SK-N-SH (cell line): ENCODE data around the gene HLA-DOA. TPM values are rescaled to one million over a fixed set of nuclear protein-coding genes. Genes with fewer than 3 reads are reported as not detected.

Experiments used
- CTCF ChIA-PET: fragments of 300-600, 350-600 bp; formaldehyde crosslinking; extraction: SDS; loops from one replicate; lab custom pipeline; 2021; lab: Yijun Ruan, JAX
- POLR2A ChIA-PET: fragments of 350-600 bp; sonication (Branson Sonifier 250); formaldehyde crosslinking; extraction: SDS; loops from one replicate; lab custom pipeline; 2020; ENCODE audit warnings: antibody characterized with exemption, inconsistent platforms; lab: Yijun Ruan, JAX
- DNase-seq: peaks from one replicate; pipeline ENCODE4 v3.0.0; 2012
- H2AFZ ChIP-seq: fragments of 200-600 bp; sonication (generic); 2 replicates; pipeline ENCODE4 v1.8.1; 2016; ENCODE audit warnings: antibody characterized with exemption, mild to moderate bottlenecking, low read depth
- H3F3A ChIP-seq: fragments of 200-600 bp; sonication (generic); replicated peaks from 2 replicates; pipeline ENCODE3; 2016; ENCODE audit warnings: antibody characterized with exemption, mild to moderate bottlenecking; ENCODE audit not compliant: insufficient read depth
- H3K27ac ChIP-seq, 2 experiments: fragments of 200-500 bp in 1 of 2; fragments of 200-600 bp in 1 of 2; sonication (Bioruptor generic) in 1 of 2; sonication (generic), shearing (Covaris generic) in 1 of 2; 2 replicates each; pipeline versions ENCODE4 v1.5.1 to v1.6.1; 2014 to 2016; ENCODE audit warnings: low read depth in 2 of 2, inconsistent platforms in 1 of 2, low read length in 1 of 2, mild to moderate bottlenecking in 1 of 2, mixed read lengths in 1 of 2
- H3K27me3 ChIP-seq: fragments of 200-600 bp; sonication (generic), shearing (Covaris generic); 2 replicates; pipeline ENCODE4 v1.6.1; 2016; ENCODE audit warnings: mixed run types; ENCODE audit not compliant: insufficient read depth
- H3K36me3 ChIP-seq, 2 experiments: fragments of 200-500 bp in 1 of 2; fragments of 200-600 bp in 1 of 2; sonication (Bioruptor generic) in 1 of 2; sonication (generic) in 1 of 2; replicated peaks in 1 of 2; 2 replicates each; pipeline versions ENCODE3 to v1.5.1; 2014 to 2016; ENCODE audit warnings: low read length in 1 of 2, mild to moderate bottlenecking in 1 of 2; ENCODE audit not compliant: insufficient read depth in 2 of 2, control insufficient read depth in 1 of 2
- H3K4me1 ChIP-seq, 2 experiments: fragments of 200-500 bp in 1 of 2; fragments of 200-600 bp in 1 of 2; sonication (Bioruptor generic) in 1 of 2; sonication (generic), shearing (Covaris generic) in 1 of 2; 2 replicates each; pipeline versions ENCODE4 v1.5.1 to v1.6.1; 2014 to 2016; ENCODE audit warnings: low read depth in 1 of 2, low read length in 1 of 2, mixed run types in 1 of 2; ENCODE audit not compliant: insufficient read depth in 2 of 2, control insufficient read depth in 1 of 2
- H3K4me2 ChIP-seq: fragments of 200-600 bp; sonication (generic), shearing (Covaris generic); 2 replicates; pipeline ENCODE4 v1.6.1; 2017; ENCODE audit warnings: mixed run types
- H3K4me3 ChIP-seq, 2 experiments: fragments of 200-500 bp in 1 of 2; fragments of 200-600 bp in 1 of 2; sonication (Bioruptor generic) in 1 of 2; sonication (generic), shearing (Covaris generic) in 1 of 2; 2 replicates each; pipeline versions ENCODE4 v1.5.1 to v1.8.1; 2014 to 2016; ENCODE audit warnings: low read depth in 2 of 2, inconsistent platforms in 1 of 2, low read length in 1 of 2, mild to moderate bottlenecking in 1 of 2, mixed read lengths in 1 of 2, moderate library complexity in 1 of 2
- H3K79me2 ChIP-seq: fragments of 200-600 bp; sonication (generic); 2 replicates; pipeline ENCODE4 v1.8.1; 2017; ENCODE audit warnings: mild to moderate bottlenecking; ENCODE audit not compliant: insufficient read depth
- H3K9ac ChIP-seq: fragments of 200-600 bp; sonication (generic); 2 replicates; pipeline ENCODE4 v1.6.1; 2017; ENCODE audit warnings: mixed run types
- H3K9me2 ChIP-seq: fragments of 200-600 bp; sonication (generic); 2 replicates; pipeline ENCODE4 v1.6.1; 2017; ENCODE audit warnings: mixed run types
- H3K9me3 ChIP-seq: fragments of 200-600 bp; sonication (generic); 2 replicates; pipeline ENCODE4 v1.6.1; 2017; ENCODE audit warnings: mixed run types, mild to moderate bottlenecking, moderate library complexity
- H4K20me1 ChIP-seq: fragments of 200-600 bp; sonication (generic); 2 replicates; pipeline ENCODE4 v1.6.1; 2017; ENCODE audit warnings: mild to moderate bottlenecking, mixed run types; ENCODE audit not compliant: insufficient read depth
- ELF1 ChIP-seq: IDR thresholded peaks from 2 replicates; pipeline ENCODE4 v1.4.0; 2012
- EP300 ChIP-seq, 2 experiments: IDR thresholded peaks; 2 replicates each; pipeline versions ENCODE4 v1.4.0 to v1.6.1; 2012; ENCODE audit warnings: borderline replicate concordance in 1 of 2, low read depth in 1 of 2, low read length in 1 of 2
- EZH2phosphoT487 ChIP-seq: fragments of 200-600 bp; sonication (generic); IDR thresholded peaks from 2 replicates; pipeline ENCODE4 v1.6.1; 2017; ENCODE audit warnings: low read depth, mixed run types, mild to moderate bottlenecking, antibody characterized with exemption, moderate library complexity, borderline replicate concordance
- FOXM1 ChIP-seq: IDR thresholded peaks from 2 replicates; pipeline ENCODE4 v1.4.0; 2012; ENCODE audit warnings: low read depth, mild to moderate bottlenecking
- MEF2A ChIP-seq: IDR thresholded peaks from 2 replicates; pipeline ENCODE4 v1.4.0; 2012; ENCODE audit warnings: low read depth, borderline replicate concordance
- MXI1 ChIP-seq: IDR thresholded peaks from 2 replicates; pipeline ENCODE4 v1.6.1; 2012; ENCODE audit warnings: mild to moderate bottlenecking, low read depth, low read length, improper control_type of control experiment
- RAD21 ChIP-seq: IDR thresholded peaks from 2 replicates; pipeline ENCODE4 v1.6.1; 2012; ENCODE audit warnings: mild to moderate bottlenecking, low read length
- RCOR1 ChIP-seq: fragments of 150-350 bp; IDR thresholded peaks from 2 replicates; pipeline ENCODE4 v1.6.1; 2017; ENCODE audit warnings: antibody characterized with exemption, low read length
- SMC3 ChIP-seq: IDR thresholded peaks from 2 replicates; pipeline ENCODE4 v1.6.1; 2012; ENCODE audit warnings: low read depth, low read length, improper control_type of control experiment
- TAF1 ChIP-seq: IDR thresholded peaks from 2 replicates; pipeline ENCODE4 v1.6.1; 2012; ENCODE audit warnings: low read depth, mild to moderate bottlenecking, low read length, moderate library complexity, borderline replicate concordance
- TCF12 ChIP-seq: IDR thresholded peaks from 2 replicates; pipeline ENCODE4 v1.4.0; 2012
- YY1 ChIP-seq: IDR thresholded peaks from 2 replicates; pipeline ENCODE4 v1.4.0; 2012; ENCODE audit warnings: low read depth, mild to moderate bottlenecking
- polyA plus RNA-seq, 3 experiments: library from polyadenylated mRNA; depleted of rRNA; stranded (reverse); fragments of >200 nt; gene quantifications; 2 replicates each; pipeline ENCODE4 v1.2.3, GENCODE V29; 2012
- TF ChIP-seq, protein P1 (sequence below): IDR thresholded peaks from 2 replicates; pipeline ENCODE4; 2012
- TF ChIP-seq, protein P2 (sequence below): IDR thresholded peaks from 2 replicates; pipeline ENCODE4 v1.4.0; 2012; ENCODE audit warnings: low read depth
- TF ChIP-seq, protein P3 (sequence below): IDR thresholded peaks from 2 replicates; pipeline ENCODE4 v1.6.1; 2012; ENCODE audit warnings: mild to moderate bottlenecking, low read depth, low read length, moderate library complexity
- TF ChIP-seq, protein P4 (sequence below): fragments of 200-600 bp; sonication (generic); IDR thresholded peaks from 2 replicates; pipeline ENCODE4 v1.6.1; 2017; ENCODE audit warnings: antibody characterized with exemption, mild to moderate bottlenecking, moderate library complexity
- TF ChIP-seq, protein P5 (sequence below): IDR thresholded peaks from 2 replicates; pipeline ENCODE4 v1.4.0; 2012; ENCODE audit warnings: low read depth, borderline replicate concordance
- TF ChIP-seq, protein P6 (sequence below): IDR thresholded peaks from 2 replicates; pipeline ENCODE4 v1.4.0; 2012; ENCODE audit warnings: low read depth, borderline replicate concordance
- TF ChIP-seq, protein P7 (sequence below): fragments of 150-350 bp; IDR thresholded peaks from 2 replicates; pipeline ENCODE4 v1.6.1; 2017; ENCODE audit warnings: antibody characterized with exemption, low read length, low read depth, borderline replicate concordance

HLA-DOA gene
- polyA plus RNA-seq, 1 of the 3 experiments (the other 2 are of a cell fraction) = not detected

DNA sequence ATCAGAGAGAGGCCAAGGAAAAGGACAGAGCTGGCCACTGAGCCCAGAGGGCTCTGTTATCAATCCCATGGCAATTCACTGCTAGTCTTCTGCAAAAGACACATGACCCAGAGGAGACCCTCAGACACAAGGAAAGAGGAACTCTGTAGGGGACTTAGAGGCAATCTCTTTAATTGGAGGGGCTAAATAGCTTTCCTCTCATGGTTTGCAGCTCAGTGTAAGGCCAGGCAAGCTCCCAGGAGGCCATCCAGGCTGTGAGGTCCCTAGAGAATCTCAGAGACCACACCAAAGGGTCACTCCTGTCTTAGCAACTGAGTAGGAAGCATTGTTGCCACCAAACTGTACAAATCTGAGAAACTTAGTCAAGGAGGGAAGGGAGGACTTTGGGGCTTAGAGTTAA is 10.0 kb upstream of the HLA-DOA start:
- TF ChIP-seq TAF1 (no peak), RAD21 (no peak), MXI1 (no peak), FOXM1 (no peak), EZH2phosphoT487 (no peak), SMC3 (no peak), TCF12 (no peak), ELF1 (no peak), EP300 (IDR thresholded peaks at IDR 0.05; ENCODE audit: borderline replicate concordance in 1 of 2, low read depth in 1 of 2, low read length in 1 of 2) (no peak), MEF2A (no peak), RCOR1 (no peak), YY1 (no peak)
- TF ChIP-seq, protein P1, sequence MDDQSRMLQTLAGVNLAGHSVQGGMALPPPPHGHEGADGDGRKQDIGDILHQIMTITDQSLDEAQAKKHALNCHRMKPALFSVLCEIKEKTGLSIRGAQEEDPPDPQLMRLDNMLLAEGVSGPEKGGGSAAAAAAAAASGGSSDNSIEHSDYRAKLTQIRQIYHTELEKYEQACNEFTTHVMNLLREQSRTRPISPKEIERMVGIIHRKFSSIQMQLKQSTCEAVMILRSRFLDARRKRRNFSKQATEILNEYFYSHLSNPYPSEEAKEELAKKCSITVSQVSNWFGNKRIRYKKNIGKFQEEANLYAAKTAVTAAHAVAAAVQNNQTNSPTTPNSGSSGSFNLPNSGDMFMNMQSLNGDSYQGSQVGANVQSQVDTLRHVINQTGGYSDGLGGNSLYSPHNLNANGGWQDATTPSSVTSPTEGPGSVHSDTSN = no peak
- TF ChIP-seq, protein P2, sequence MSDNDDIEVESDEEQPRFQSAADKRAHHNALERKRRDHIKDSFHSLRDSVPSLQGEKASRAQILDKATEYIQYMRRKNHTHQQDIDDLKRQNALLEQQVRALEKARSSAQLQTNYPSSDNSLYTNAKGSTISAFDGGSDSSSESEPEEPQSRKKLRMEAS = no peak
- TF ChIP-seq, protein P3, sequence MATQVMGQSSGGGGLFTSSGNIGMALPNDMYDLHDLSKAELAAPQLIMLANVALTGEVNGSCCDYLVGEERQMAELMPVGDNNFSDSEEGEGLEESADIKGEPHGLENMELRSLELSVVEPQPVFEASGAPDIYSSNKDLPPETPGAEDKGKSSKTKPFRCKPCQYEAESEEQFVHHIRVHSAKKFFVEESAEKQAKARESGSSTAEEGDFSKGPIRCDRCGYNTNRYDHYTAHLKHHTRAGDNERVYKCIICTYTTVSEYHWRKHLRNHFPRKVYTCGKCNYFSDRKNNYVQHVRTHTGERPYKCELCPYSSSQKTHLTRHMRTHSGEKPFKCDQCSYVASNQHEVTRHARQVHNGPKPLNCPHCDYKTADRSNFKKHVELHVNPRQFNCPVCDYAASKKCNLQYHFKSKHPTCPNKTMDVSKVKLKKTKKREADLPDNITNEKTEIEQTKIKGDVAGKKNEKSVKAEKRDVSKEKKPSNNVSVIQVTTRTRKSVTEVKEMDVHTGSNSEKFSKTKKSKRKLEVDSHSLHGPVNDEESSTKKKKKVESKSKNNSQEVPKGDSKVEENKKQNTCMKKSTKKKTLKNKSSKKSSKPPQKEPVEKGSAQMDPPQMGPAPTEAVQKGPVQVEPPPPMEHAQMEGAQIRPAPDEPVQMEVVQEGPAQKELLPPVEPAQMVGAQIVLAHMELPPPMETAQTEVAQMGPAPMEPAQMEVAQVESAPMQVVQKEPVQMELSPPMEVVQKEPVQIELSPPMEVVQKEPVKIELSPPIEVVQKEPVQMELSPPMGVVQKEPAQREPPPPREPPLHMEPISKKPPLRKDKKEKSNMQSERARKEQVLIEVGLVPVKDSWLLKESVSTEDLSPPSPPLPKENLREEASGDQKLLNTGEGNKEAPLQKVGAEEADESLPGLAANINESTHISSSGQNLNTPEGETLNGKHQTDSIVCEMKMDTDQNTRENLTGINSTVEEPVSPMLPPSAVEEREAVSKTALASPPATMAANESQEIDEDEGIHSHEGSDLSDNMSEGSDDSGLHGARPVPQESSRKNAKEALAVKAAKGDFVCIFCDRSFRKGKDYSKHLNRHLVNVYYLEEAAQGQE = no peak
- TF ChIP-seq, protein P4, sequence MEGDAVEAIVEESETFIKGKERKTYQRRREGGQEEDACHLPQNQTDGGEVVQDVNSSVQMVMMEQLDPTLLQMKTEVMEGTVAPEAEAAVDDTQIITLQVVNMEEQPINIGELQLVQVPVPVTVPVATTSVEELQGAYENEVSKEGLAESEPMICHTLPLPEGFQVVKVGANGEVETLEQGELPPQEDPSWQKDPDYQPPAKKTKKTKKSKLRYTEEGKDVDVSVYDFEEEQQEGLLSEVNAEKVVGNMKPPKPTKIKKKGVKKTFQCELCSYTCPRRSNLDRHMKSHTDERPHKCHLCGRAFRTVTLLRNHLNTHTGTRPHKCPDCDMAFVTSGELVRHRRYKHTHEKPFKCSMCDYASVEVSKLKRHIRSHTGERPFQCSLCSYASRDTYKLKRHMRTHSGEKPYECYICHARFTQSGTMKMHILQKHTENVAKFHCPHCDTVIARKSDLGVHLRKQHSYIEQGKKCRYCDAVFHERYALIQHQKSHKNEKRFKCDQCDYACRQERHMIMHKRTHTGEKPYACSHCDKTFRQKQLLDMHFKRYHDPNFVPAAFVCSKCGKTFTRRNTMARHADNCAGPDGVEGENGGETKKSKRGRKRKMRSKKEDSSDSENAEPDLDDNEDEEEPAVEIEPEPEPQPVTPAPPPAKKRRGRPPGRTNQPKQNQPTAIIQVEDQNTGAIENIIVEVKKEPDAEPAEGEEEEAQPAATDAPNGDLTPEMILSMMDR = no peak
- TF ChIP-seq, protein P5, sequence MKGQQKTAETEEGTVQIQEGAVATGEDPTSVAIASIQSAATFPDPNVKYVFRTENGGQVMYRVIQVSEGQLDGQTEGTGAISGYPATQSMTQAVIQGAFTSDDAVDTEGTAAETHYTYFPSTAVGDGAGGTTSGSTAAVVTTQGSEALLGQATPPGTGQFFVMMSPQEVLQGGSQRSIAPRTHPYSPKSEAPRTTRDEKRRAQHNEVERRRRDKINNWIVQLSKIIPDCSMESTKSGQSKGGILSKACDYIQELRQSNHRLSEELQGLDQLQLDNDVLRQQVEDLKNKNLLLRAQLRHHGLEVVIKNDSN = no peak
- TF ChIP-seq, protein P6, sequence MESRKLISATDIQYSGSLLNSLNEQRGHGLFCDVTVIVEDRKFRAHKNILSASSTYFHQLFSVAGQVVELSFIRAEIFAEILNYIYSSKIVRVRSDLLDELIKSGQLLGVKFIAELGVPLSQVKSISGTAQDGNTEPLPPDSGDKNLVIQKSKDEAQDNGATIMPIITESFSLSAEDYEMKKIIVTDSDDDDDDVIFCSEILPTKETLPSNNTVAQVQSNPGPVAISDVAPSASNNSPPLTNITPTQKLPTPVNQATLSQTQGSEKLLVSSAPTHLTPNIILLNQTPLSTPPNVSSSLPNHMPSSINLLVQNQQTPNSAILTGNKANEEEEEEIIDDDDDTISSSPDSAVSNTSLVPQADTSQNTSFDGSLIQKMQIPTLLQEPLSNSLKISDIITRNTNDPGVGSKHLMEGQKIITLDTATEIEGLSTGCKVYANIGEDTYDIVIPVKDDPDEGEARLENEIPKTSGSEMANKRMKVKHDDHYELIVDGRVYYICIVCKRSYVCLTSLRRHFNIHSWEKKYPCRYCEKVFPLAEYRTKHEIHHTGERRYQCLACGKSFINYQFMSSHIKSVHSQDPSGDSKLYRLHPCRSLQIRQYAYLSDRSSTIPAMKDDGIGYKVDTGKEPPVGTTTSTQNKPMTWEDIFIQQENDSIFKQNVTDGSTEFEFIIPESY = no peak
- TF ChIP-seq, protein P7, sequence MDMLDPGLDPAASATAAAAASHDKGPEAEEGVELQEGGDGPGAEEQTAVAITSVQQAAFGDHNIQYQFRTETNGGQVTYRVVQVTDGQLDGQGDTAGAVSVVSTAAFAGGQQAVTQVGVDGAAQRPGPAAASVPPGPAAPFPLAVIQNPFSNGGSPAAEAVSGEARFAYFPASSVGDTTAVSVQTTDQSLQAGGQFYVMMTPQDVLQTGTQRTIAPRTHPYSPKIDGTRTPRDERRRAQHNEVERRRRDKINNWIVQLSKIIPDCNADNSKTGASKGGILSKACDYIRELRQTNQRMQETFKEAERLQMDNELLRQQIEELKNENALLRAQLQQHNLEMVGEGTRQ = no peak
- Histone ChIP-seq H3K27ac (no peak overlapping the region), H4K20me1 (no peaks in the 10 kb centered on the region), H2AFZ (no peak overlapping the region), H3K4me2 (no peak overlapping the region), H3K79me2 (no peaks in the 10 kb centered on the region), H3K9me3 (no peaks in the 10 kb centered on the region), H3K4me3 (no peak overlapping the region), H3K4me1 (no peaks in the 10 kb centered on the region; a peak in 1 of 4 replicates), H3K9ac (no peak overlapping the region), H3K27me3 (peaks cover 67% of the 10 kb centered on the region), H3K36me3 (no peaks in the 10 kb centered on the region), H3F3A (no peaks in the 10 kb centered on the region), H3K9me2 (no peaks in the 10 kb centered on the region)
- DNase-seq = no peak
- CTCF ChIA-PET = interaction anchor here (1.0 to 6.3 kb wide), 2 partner anchors 14 to 129 kb away, joined by 3 to 65 read pairs; no protein-coding TSS in a partner anchor
- POLR2A ChIA-PET = no interaction called here
